Nephron (organoid): ENCODE results near the gene HOXD9.

Experiments
- H3K27ac Mint-ChIP-seq, 3 experiments: 2 replicates each; pipeline ENCODE4 v1.8.0; 2020; ENCODE audit warnings: mixed read lengths in 3 of 3, mild to moderate bottlenecking in 2 of 3, moderate library complexity in 1 of 3
- H3K27me3 Mint-ChIP-seq: 2 replicates; pipeline ENCODE4 v1.8.0; 2021; ENCODE audit warnings: low read depth, mild to moderate bottlenecking, moderate library complexity, mixed read lengths
- H3K36me3 Mint-ChIP-seq: 2 replicates; pipeline ENCODE4 v1.8.0; 2020; ENCODE audit warnings: low read depth, mixed read lengths
- H3K4me1 Mint-ChIP-seq: 2 replicates; pipeline ENCODE4 v1.8.0; 2020; ENCODE audit warnings: mixed read lengths
- H3K4me3 Mint-ChIP-seq, 3 experiments: 2 replicates each; pipeline ENCODE4 v1.8.0; 2020; ENCODE audit warnings: mild to moderate bottlenecking in 3 of 3, mixed read lengths in 3 of 3, moderate library complexity in 2 of 3
- H3K9me3 Mint-ChIP-seq: 2 replicates; pipeline ENCODE4 v1.8.0; 2020; ENCODE audit warnings: mixed read lengths
- CTCF ChIP-seq, 3 experiments: fragments of 200-600 bp; sonication (generic); IDR thresholded peaks; one replicate each; pipeline ENCODE4 v1.5.0; 2021; ENCODE audit warnings: antibody characterized with exemption in 3 of 3; ENCODE audit not compliant: unreplicated experiment in 3 of 3

HOXD9 gene

GRCh38 chr2:176100547-176101140, 21.9 kb upstream of the HOXD9 start:
- no peaks in the 10 kb centered on the region for H3K9me3 Mint-ChIP-seq
- H3K36me3 Mint-ChIP-seq = no peaks in the 10 kb centered on the region
- H3K27me3 Mint-ChIP-seq = peaks cover 100% of the 10 kb centered on the region
- peak overlapping the region in 1 of 3 experiments; percentile 51 for H3K4me3 Mint-ChIP-seq
- peaks cover 30% of the 10 kb centered on the region for H3K4me1 Mint-ChIP-seq
- H3K27ac Mint-ChIP-seq = no peak overlapping the region
- TF ChIP-seq CTCF (IDR thresholded peaks at IDR 0.05; ENCODE audit: unreplicated experiment in 3 of 3) = no peak

- Mint-ChIP-seq H3K4me1 (peaks cover 37% of the 10 kb centered on the region), H3K4me3 (no peak overlapping the region), H3K27ac (no peak overlapping the region), H3K9me3 (no peaks in the 10 kb centered on the region), H3K27me3 (peaks cover 100% of the 10 kb centered on the region), H3K36me3 (no peaks in the 10 kb centered on the region)
- no peak for TF ChIP-seq CTCF (IDR thresholded peaks at IDR 0.05; ENCODE audit: unreplicated experiment in 3 of 3)
These were observed 21.2 kb upstream of the HOXD9 start for GRCh38 chr2:176101216-176101830.

GRCh38 chr2:176101842-176102241, 20.7 kb upstream of the HOXD9 start:
- Mint-ChIP-seq H3K36me3 (no peaks in the 10 kb centered on the region), H3K27ac (no peak overlapping the region), H3K27me3 (peaks cover 100% of the 10 kb centered on the region), H3K4me3 (no peak overlapping the region), H3K4me1 (peaks cover 36% of the 10 kb centered on the region), H3K9me3 (no peaks in the 10 kb centered on the region)
- TF ChIP-seq CTCF (IDR thresholded peaks at IDR 0.05; ENCODE audit: unreplicated experiment in 3 of 3) = no peak

GRCh38 chr2:176102309-176102866, 20.1 kb upstream of the HOXD9 start:
- no peaks in the 10 kb centered on the region for H3K36me3 Mint-ChIP-seq
- H3K4me3 Mint-ChIP-seq = no peak overlapping the region
- peaks cover 32% of the 10 kb centered on the region for H3K4me1 Mint-ChIP-seq
- H3K9me3 Mint-ChIP-seq = no peaks in the 10 kb centered on the region
- peaks cover 100% of the 10 kb centered on the region for H3K27me3 Mint-ChIP-seq
- no peak for TF ChIP-seq CTCF (IDR thresholded peaks at IDR 0.05; ENCODE audit: unreplicated experiment in 3 of 3)
- no peak overlapping the region for H3K27ac Mint-ChIP-seq

GRCh38 chr2:176103194-176103593, 19.3 kb upstream of the HOXD9 start:
- H3K4me1 Mint-ChIP-seq = peaks cover 25% of the 10 kb centered on the region
- no peak for TF ChIP-seq CTCF (IDR thresholded peaks at IDR 0.05; ENCODE audit: unreplicated experiment in 3 of 3)
- peak overlapping the region in 1 of 3 experiments; percentile 61 for H3K4me3 Mint-ChIP-seq
- H3K27me3 Mint-ChIP-seq = peaks cover 96% of the 10 kb centered on the region
- H3K27ac Mint-ChIP-seq = peak overlapping the region in 1 of 3 experiments; percentile 94
- no peaks in the 10 kb centered on the region for H3K9me3 Mint-ChIP-seq
- no peaks in the 10 kb centered on the region for H3K36me3 Mint-ChIP-seq
